Measurements from ENCODE around the gene SMYD3.

The SMYD3 gene

GRCh38 chr1:246000638-246001015, 506.5 kb downstream of the SMYD3 start:
- Histone ChIP-seq H3K4me3 (ENCODE audit: low read depth, low read length) (no peak overlapping the region), H3K36me3 (ENCODE audit: control insufficient read depth, insufficient read depth, low read length) (no peaks in the 10 kb centered on the region), H3K9ac (no peak overlapping the region)

GRCh38 chr1:245999697-246000637, 507.1 kb downstream of the SMYD3 start:
- H3K9ac ChIP-seq: no peak overlapping the region
- H3K79me2 ChIP-seq: no peaks in the 10 kb centered on the region
- no peaks in the 10 kb centered on the region for H3K36me3 ChIP-seq (ENCODE audit: control insufficient read depth, insufficient read depth, low read length)
- H2AFZ ChIP-seq: no peak overlapping the region
- H3K4me3 ChIP-seq (ENCODE audit: low read depth, low read length): no peak overlapping the region
- no peak overlapping the region for H3K4me2 ChIP-seq (ENCODE audit: low read length)
- no peak overlapping the region for H3K27ac ChIP-seq
- no peak for TF ChIP-seq CTCF (IDR thresholded peaks at IDR 0.05)
- no peaks in the 10 kb centered on the region for H3K27me3 ChIP-seq (ENCODE audit: control insufficient read depth, insufficient read depth, low read length)
- H3K9me3 ChIP-seq (ENCODE audit: control insufficient read depth, low read length): no peaks in the 10 kb centered on the region
- no peaks in the 10 kb centered on the region for H3K4me1 ChIP-seq

More at GRCh38 chr1:246000638-246001015, 506.5 kb downstream of the SMYD3 start:
- Histone ChIP-seq H3K79me2 (no peaks in the 10 kb centered on the region), H3K4me1 (no peaks in the 10 kb centered on the region), H3K9me3 (ENCODE audit: control insufficient read depth, low read length) (no peaks in the 10 kb centered on the region), H3K27ac (no peak overlapping the region), H3K4me2 (ENCODE audit: low read length) (no peak overlapping the region), H3K27me3 (ENCODE audit: control insufficient read depth, insufficient read depth, low read length) (no peaks in the 10 kb centered on the region), H2AFZ (no peak overlapping the region)
- no peak for TF ChIP-seq CTCF (IDR thresholded peaks at IDR 0.05)

- no peak overlapping the region for H2AFZ ChIP-seq
- no peak overlapping the region for H3K9ac ChIP-seq
- H3K9me3 ChIP-seq (ENCODE audit: control insufficient read depth, low read length): no peaks in the 10 kb centered on the region
- H3K4me3 ChIP-seq (ENCODE audit: low read depth, low read length): no peak overlapping the region
- no peak overlapping the region for H3K27ac ChIP-seq
- no peaks in the 10 kb centered on the region for H3K79me2 ChIP-seq
- H3K36me3 ChIP-seq (ENCODE audit: control insufficient read depth, insufficient read depth, low read length): no peaks in the 10 kb centered on the region
- no peak overlapping the region for H3K4me2 ChIP-seq (ENCODE audit: low read length)
- H3K4me1 ChIP-seq: no peaks in the 10 kb centered on the region
- H3K27me3 ChIP-seq (ENCODE audit: control insufficient read depth, insufficient read depth, low read length): no peaks in the 10 kb centered on the region
- TF ChIP-seq CTCF (IDR thresholded peaks at IDR 0.05): no peak
Observed at GRCh38 chr1:245997471-245998258, 509.4 kb downstream of the SMYD3 start.

- no peak overlapping the region for H3K4me3 ChIP-seq (ENCODE audit: low read depth, low read length)
- no peak overlapping the region for H3K9ac ChIP-seq
- H3K27ac ChIP-seq: no peak overlapping the region
- no peaks in the 10 kb centered on the region for H3K4me1 ChIP-seq
- no peaks in the 10 kb centered on the region for H3K79me2 ChIP-seq
- TF ChIP-seq CTCF (IDR thresholded peaks at IDR 0.05): no peak
- no peaks in the 10 kb centered on the region for H3K9me3 ChIP-seq (ENCODE audit: control insufficient read depth, low read length)
- H2AFZ ChIP-seq: no peak overlapping the region
- no peak overlapping the region for H3K4me2 ChIP-seq (ENCODE audit: low read length)
- H3K36me3 ChIP-seq (ENCODE audit: control insufficient read depth, insufficient read depth, low read length): no peaks in the 10 kb centered on the region
- H3K27me3 ChIP-seq (ENCODE audit: control insufficient read depth, insufficient read depth, low read length): no peaks in the 10 kb centered on the region
Observed at GRCh38 chr1:245996811-245997210, 510.3 kb downstream of the SMYD3 start.
